Activated CD4-positive, alpha-beta T cell treated with anti-CD3 and anti-CD28 coated beads for 36 hours (primary cell): ENCODE results near the gene DYNC1H1. TPM values are rescaled to one million over a fixed set of nuclear protein-coding genes. Genes with fewer than 3 reads are reported as not detected.
A peak's percentile ranks its signal among the peaks of the same experiment; 100 is the strongest.

Source experiments
- ATAC-seq: fragments of 200-7000 bp; cut with Tn5 transposase; one replicate; pipeline ENCODE4 v1.10.0; 2021; ENCODE audit warnings: mild to moderate bottlenecking, moderate library complexity
- CTCF ChIA-PET: fragments of 350-600 bp; sonication (Branson Sonifier 250); formaldehyde crosslinking; loops from one replicate; lab custom pipeline; 2021; ENCODE audit warnings: antibody characterized with exemption; lab: Charles Lee
- POLR2A ChIA-PET: fragments of 350-600 bp; sonication (Branson Sonifier 250); formaldehyde crosslinking; loops from one replicate; lab custom pipeline; 2021; ENCODE audit warnings: antibody characterized with exemption, inconsistent platforms; lab: Charles Lee
- DNase-seq: peaks from one replicate; pipeline ENCODE4 v3.0.0-alpha.2; 2020
- H3K27ac Mint-ChIP-seq: one replicate; pipeline ENCODE4 v1.8.0; 2021; ENCODE audit warnings: mixed read lengths
- H3K27me3 Mint-ChIP-seq: one replicate; pipeline ENCODE4 v1.8.0; 2021; ENCODE audit warnings: mixed read lengths
- H3K36me3 Mint-ChIP-seq: one replicate; pipeline ENCODE4 v1.8.0; 2021; ENCODE audit warnings: low read depth, mixed read lengths
- H3K4me1 Mint-ChIP-seq: one replicate; pipeline ENCODE4 v1.8.0; 2021; ENCODE audit warnings: mixed read lengths
- H3K4me3 Mint-ChIP-seq: one replicate; pipeline ENCODE4 v1.8.0; 2021; ENCODE audit warnings: mild to moderate bottlenecking, moderate library complexity, mixed read lengths
- H3K9me3 Mint-ChIP-seq: one replicate; pipeline ENCODE4 v1.8.0; 2021; ENCODE audit warnings: low read depth, mixed read lengths
- intact Hi-C, 2 experiments: fragments of 100-400 bp; cut with DNase I in 1 of 2; cut with micrococcal nuclease in 1 of 2; formaldehyde crosslinking; loops; one replicate each; pipeline versions ENCODE4 v1.14.2 to v1.15.1; 2022 to 2024; cut with DNase I, micrococcal nuclease
- total RNA-seq, 2 experiments: library from RNA; stranded (reverse); gene quantifications; one replicate each; pipeline ENCODE4 v1.2.3, GENCODE V29; 2021

Gene DYNC1H1
- total RNA-seq, 2 experiments from 2014 or later, result 283 to 293 TPM

DNA sequence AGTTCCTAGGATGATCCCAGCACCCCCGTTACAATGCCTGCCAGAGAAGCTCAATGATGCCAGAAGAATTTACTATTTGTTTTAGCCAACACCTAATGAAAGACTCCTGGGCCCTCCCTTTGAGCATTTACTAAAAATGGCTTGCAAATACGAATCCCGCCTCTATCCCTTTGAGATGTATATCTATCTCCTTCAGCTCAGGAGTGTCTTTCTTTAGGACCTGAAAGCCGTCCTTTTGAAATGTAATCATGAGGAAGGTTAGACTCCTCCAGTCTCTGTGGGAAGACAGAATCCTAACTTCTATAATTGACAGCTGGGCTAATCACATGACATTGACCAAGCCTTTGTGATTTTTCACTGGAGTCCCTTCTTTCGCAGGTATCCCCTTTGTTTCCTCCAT is 19.2 kb upstream of the DYNC1H1 start:
- peaks cover 12% of the 10 kb centered on the region for H3K4me1 Mint-ChIP-seq
- H3K4me3 Mint-ChIP-seq, result no peak overlapping the region
- DNase-seq (no peak), ATAC-seq (no peak)
- no peak overlapping the region for H3K27ac Mint-ChIP-seq
- peaks cover 32% of the 10 kb centered on the region for H3K27me3 Mint-ChIP-seq
- ChIA-PET POLR2A (interaction anchor here (0.6 kb wide), 1 partner anchor 405 kb away, joined by 3 read pairs; no protein-coding TSS in a partner anchor), CTCF (interaction anchor here (0.6 to 0.8 kb wide), 3 partner anchors 17 to 206 kb away, joined by 3 to 5 read pairs (median 4); no protein-coding TSS in a partner anchor)
- intact Hi-C loops, result loop anchor here (5.0 kb wide), 7 partner anchors 103 to 1772 kb away; partner anchors contain the start of genes HSP90AA1 (in 1 of the 2), XRCC3 (in 1 of the 2), ZFYVE21 (in 1 of the 2) and ZNF839 (in 1 of the 2)
- H3K36me3 Mint-ChIP-seq, result peaks cover 2% of the 10 kb centered on the region
- no peaks in the 10 kb centered on the region for H3K9me3 Mint-ChIP-seq

DNA sequence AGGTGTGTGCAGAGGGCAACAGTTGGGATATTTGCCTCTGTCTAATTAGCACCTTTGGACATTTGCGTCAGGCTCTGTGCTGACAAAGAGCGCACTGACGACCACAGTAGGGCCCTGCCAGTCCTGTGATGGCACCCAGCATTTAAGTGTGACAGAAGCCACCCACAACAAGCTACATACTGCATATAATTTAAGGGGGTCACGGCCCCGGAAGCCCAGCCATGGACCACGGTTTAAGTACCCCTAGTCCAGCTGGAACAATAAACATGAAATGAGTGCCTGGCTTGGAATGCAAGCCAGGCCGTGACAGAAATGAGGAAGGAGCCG is 16.8 kb upstream of the DYNC1H1 start:
- Mint-ChIP-seq H3K4me1 (peaks cover 12% of the 10 kb centered on the region), H3K27me3 (peaks cover 20% of the 10 kb centered on the region), H3K4me3 (peak overlapping the region; percentile 89), H3K36me3 (peaks cover 2% of the 10 kb centered on the region), H3K9me3 (no peaks in the 10 kb centered on the region), H3K27ac (peak overlapping the region; percentile 92)
- peak; percentile 50 for DNase-seq
- ATAC-seq, result peak; percentile 10
- ChIA-PET CTCF (interaction anchor here (0.6 to 2.0 kb wide), 6 partner anchors 18 to 240 kb away, joined by 3 to 8 read pairs (median 6); no protein-coding TSS in a partner anchor), POLR2A (no interaction called here)
- intact Hi-C loops, result loop anchor here (5.0 kb wide), 7 partner anchors 105 to 1770 kb away; partner anchors contain the start of genes HSP90AA1 (in 1 of the 2), XRCC3 (in 1 of the 2), ZFYVE21 (in 1 of the 2) and ZNF839 (in 1 of the 2)

- peaks cover 12% of the 10 kb centered on the region for H3K4me1 Mint-ChIP-seq
- DNase-seq (peak; percentile 100), ATAC-seq (peak; percentile 98)
- H3K36me3 Mint-ChIP-seq, result peaks cover 2% of the 10 kb centered on the region
- intact Hi-C loops, result loop anchor here (1.0 to 5.0 kb wide), 23 partner anchors 16 to 1769 kb away; partner anchors contain the start of genes DYNC1H1 (in 2 of the 2), HSP90AA1 (in 2 of the 2), WDR20 (in 2 of the 2) and ZNF839 (in 2 of the 2)
- CTCF ChIA-PET, result interaction anchor here (0.5 to 2.0 kb wide), 10 partner anchors 10 to 241 kb away, joined by 3 to 12 read pairs (median 5); no protein-coding TSS in a partner anchor
- peaks cover 17% of the 10 kb centered on the region for H3K27me3 Mint-ChIP-seq
- peak overlapping the region; percentile 93 for H3K27ac Mint-ChIP-seq
- no peaks in the 10 kb centered on the region for H3K9me3 Mint-ChIP-seq
- POLR2A ChIA-PET, result interaction anchor here (0.6 kb wide), 2 partner anchors 22 to 68 kb away, joined by 4 to 5 read pairs; no protein-coding TSS in a partner anchor
- peak overlapping the region; percentile 89 for H3K4me3 Mint-ChIP-seq
Observed at GRCh38 chr14:101947904-101948665, 16.3 kb upstream of the DYNC1H1 start.

GRCh38 chr14:101948666-101949216 is 15.6 kb upstream of the DYNC1H1 start:
- Mint-ChIP-seq H3K4me3 (peak overlapping the region; percentile 89), H3K36me3 (peaks cover 2% of the 10 kb centered on the region), H3K27me3 (peaks cover 14% of the 10 kb centered on the region), H3K4me1 (peaks cover 12% of the 10 kb centered on the region), H3K27ac (peak overlapping the region; percentile 93), H3K9me3 (no peaks in the 10 kb centered on the region)
- ATAC-seq (peak; percentile 1), DNase-seq (peak; percentile 33)
- intact Hi-C loops, result loop anchor here (1.0 to 5.0 kb wide), 23 partner anchors 16 to 1769 kb away; partner anchors contain the start of genes DYNC1H1 (in 2 of the 2), HSP90AA1 (in 2 of the 2), WDR20 (in 2 of the 2) and ZNF839 (in 2 of the 2)
- ChIA-PET POLR2A (interaction anchor here (0.6 kb wide), 1 partner anchor 69 kb away, joined by 5 read pairs; no protein-coding TSS in a partner anchor), CTCF (interaction anchor here (0.6 to 2.0 kb wide), 8 partner anchors 9 to 373 kb away, joined by 3 to 12 read pairs (median 5); no protein-coding TSS in a partner anchor)

GRCh38 chr14:101950100-101950499 is 14.3 kb upstream of the DYNC1H1 start:
- intact Hi-C loops, result no loop called here
- Mint-ChIP-seq H3K4me3 (peak overlapping the region; percentile 89), H3K27me3 (peaks cover 10% of the 10 kb centered on the region), H3K36me3 (peaks cover 2% of the 10 kb centered on the region), H3K27ac (no peak overlapping the region), H3K4me1 (peaks cover 12% of the 10 kb centered on the region), H3K9me3 (no peaks in the 10 kb centered on the region)
- DNase-seq, result no peak
- no peak for ATAC-seq
- POLR2A ChIA-PET, result interaction anchor here (0.7 kb wide), 1 partner anchor 58 kb away, joined by 13 read pairs; no protein-coding TSS in a partner anchor
- CTCF ChIA-PET, result no interaction called here

- intact Hi-C loops, result no loop called here
- Mint-ChIP-seq H3K27me3 (peaks cover 7% of the 10 kb centered on the region), H3K4me3 (peak overlapping the region; percentile 9), H3K27ac (no peak overlapping the region), H3K36me3 (peaks cover 2% of the 10 kb centered on the region), H3K4me1 (peaks cover 12% of the 10 kb centered on the region), H3K9me3 (no peaks in the 10 kb centered on the region)
- CTCF ChIA-PET, result interaction anchor here (1.4 kb wide), 1 partner anchor 11 kb away, joined by 4 read pairs; no protein-coding TSS in a partner anchor
- ATAC-seq (no peak), DNase-seq (no peak)
- POLR2A ChIA-PET, result no interaction called here
Observed at GRCh38 chr14:101950516-101951215, 13.7 kb upstream of the DYNC1H1 start.

DNA sequence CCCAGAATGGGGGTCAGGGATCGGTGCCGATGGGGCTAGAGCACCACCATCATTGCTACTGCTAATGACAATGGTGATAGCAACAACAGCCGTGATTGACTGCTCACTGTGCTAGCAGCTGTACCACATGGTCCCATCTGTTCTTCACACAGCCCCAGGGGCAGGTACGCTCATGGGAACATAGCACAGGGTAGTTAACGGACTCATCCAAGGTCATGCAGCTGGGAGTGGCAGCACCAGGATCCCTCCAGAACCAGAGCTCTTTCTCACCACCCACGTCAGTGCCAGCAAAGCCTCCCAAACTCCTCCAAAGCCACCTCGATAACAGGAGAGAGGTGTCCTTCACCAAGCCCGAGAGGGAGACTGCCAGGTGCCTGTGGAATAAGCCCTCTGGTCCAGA is 11.2 kb upstream of the DYNC1H1 start:
- Mint-ChIP-seq H3K4me1 (peaks cover 6% of the 10 kb centered on the region), H3K36me3 (peaks cover 2% of the 10 kb centered on the region), H3K9me3 (no peaks in the 10 kb centered on the region), H3K27me3 (no peaks in the 10 kb centered on the region), H3K4me3 (no peak overlapping the region), H3K27ac (no peak overlapping the region)
- POLR2A ChIA-PET, result interaction anchor here (0.7 kb wide), 1 partner anchor 127 kb away, joined by 5 read pairs; no protein-coding TSS in a partner anchor
- ATAC-seq (no peak), DNase-seq (no peak)
- CTCF ChIA-PET, result interaction anchor here (0.7 to 1.7 kb wide), 3 partner anchors 8 to 1350 kb away, joined by 3 to 5 read pairs (median 4); partner anchors contain the start of gene DYNC1H1
- intact Hi-C loops, result no loop called here

DNA sequence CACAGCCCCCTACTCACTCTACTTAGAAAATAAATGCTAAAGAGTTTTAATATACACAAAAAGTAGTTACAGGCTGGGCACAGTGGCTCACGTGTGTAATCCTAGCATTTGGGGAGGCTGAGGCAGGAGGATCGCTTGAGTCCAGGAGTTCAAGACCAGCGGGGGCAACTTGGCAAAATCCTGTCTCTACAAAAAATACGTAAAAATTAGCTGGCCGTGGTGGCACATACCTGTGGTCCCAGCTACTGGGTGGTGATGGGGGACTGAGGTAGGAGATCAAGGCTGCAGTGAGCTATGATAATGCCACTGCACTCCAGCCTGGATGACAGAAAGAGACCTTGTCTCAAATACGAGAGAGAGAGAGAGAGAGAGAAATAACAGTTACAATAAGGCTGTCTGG is 9.9 kb upstream of the DYNC1H1 start:
- Mint-ChIP-seq H3K4me3 (no peak overlapping the region), H3K4me1 (peaks cover under 1% of the 10 kb centered on the region), H3K36me3 (no peaks in the 10 kb centered on the region), H3K9me3 (no peaks in the 10 kb centered on the region), H3K27me3 (no peaks in the 10 kb centered on the region), H3K27ac (no peak overlapping the region)
- POLR2A ChIA-PET, result interaction anchor here (0.6 kb wide), 1 partner anchor 168 kb away, joined by 3 read pairs; no protein-coding TSS in a partner anchor
- intact Hi-C loops, result no loop called here
- CTCF ChIA-PET, result interaction anchor here (1.3 to 1.7 kb wide), 2 partner anchors 9 to 247 kb away, joined by 3 to 5 read pairs; partner anchors contain the start of gene DYNC1H1
- DNase-seq (no peak), ATAC-seq (no peak)

- Mint-ChIP-seq H3K9me3 (no peaks in the 10 kb centered on the region), H3K27me3 (no peaks in the 10 kb centered on the region), H3K4me1 (peaks cover 2% of the 10 kb centered on the region), H3K36me3 (no peaks in the 10 kb centered on the region), H3K4me3 (no peak overlapping the region), H3K27ac (no peak overlapping the region)
- DNase-seq (no peak), ATAC-seq (no peak)
- ChIA-PET POLR2A (no interaction called here), CTCF (interaction anchor here (0.6 to 1.3 kb wide), 4 partner anchors 9 to 248 kb away, joined by 3 read pairs; no protein-coding TSS in a partner anchor)
- intact Hi-C loops, result no loop called here
Observed at GRCh38 chr14:101955695-101956161, 8.6 kb upstream of the DYNC1H1 start.

- ATAC-seq (no peak), DNase-seq (no peak)
- no peak overlapping the region for H3K4me3 Mint-ChIP-seq
- intact Hi-C loops, result no loop called here
- H3K36me3 Mint-ChIP-seq, result no peaks in the 10 kb centered on the region
- POLR2A ChIA-PET, result no interaction called here
- no peaks in the 10 kb centered on the region for H3K9me3 Mint-ChIP-seq
- H3K27me3 Mint-ChIP-seq, result no peaks in the 10 kb centered on the region
- CTCF ChIA-PET, result interaction anchor here (0.6 to 1.1 kb wide), 4 partner anchors 10 to 404 kb away, joined by 3 read pairs; no protein-coding TSS in a partner anchor
- peaks cover 6% of the 10 kb centered on the region for H3K4me1 Mint-ChIP-seq
- H3K27ac Mint-ChIP-seq, result no peak overlapping the region
Observed at GRCh38 chr14:101956179-101956885, 8.0 kb upstream of the DYNC1H1 start.
